Right lobe of liver (tissue), 6 donors: ENCODE results near the gene ANKRD45. TPM values are rescaled to one million over a fixed set of nuclear protein-coding genes. Genes with fewer than 3 reads are reported as not detected.
"Not testable (repeated sequence)": the region's sequence is repeated elsewhere in the genome, so short reads cannot be mapped to it uniquely, and the experiment has no call there.

Experiments
- ATAC-seq, 4 donors: fragments of 200-7000 bp; cut with Tn5 transposase; one replicate each; pipeline ENCODE4 v1.9.1; 2020; ENCODE audit warnings: mild to moderate bottlenecking in 4 of 4, moderate library complexity in 4 of 4
- DNase-seq, 3 donors: peaks; one replicate each; pipeline ENCODE4 v3.0.0-alpha.2; 2020
- H3K27ac ChIP-seq, 3 donors: fragments of 200-600 bp; one replicate each; pipeline ENCODE4 v1.8.0; 2022
- H3K27me3 ChIP-seq, 2 donors: fragments of 200-600 bp; one replicate each; pipeline ENCODE4 v1.8.0; 2022
- H3K36me3 ChIP-seq, 4 donors: fragments of 200-600 bp; sonication (generic) in 1 of 4; one replicate each; pipeline versions ENCODE4 v1.5.1 to v1.8.0; 2017 to 2022; ENCODE audit warnings: control low read depth in 1 of 4
- H3K4me1 ChIP-seq, 4 donors: fragments of 200-600 bp; sonication (generic) in 1 of 4; one replicate each; pipeline versions ENCODE4 v1.5.1 to v1.8.0; 2017 to 2022; ENCODE audit warnings: control low read depth in 1 of 4
- H3K4me3 ChIP-seq, 3 donors: fragments of 200-600 bp; one replicate each; pipeline ENCODE4 v1.8.0; 2022
- H3K9me3 ChIP-seq, 4 donors: fragments of 200-600 bp; sonication (generic) in 1 of 4; one replicate each; pipeline versions ENCODE4 v1.5.1 to v1.8.0; 2017 to 2022; ENCODE audit warnings: control low read depth in 1 of 4
- CTCF ChIP-seq, 4 donors: fragments of 200-600 bp in 3 of 4; fragments of 450-650 bp in 1 of 4; IDR thresholded peaks; one replicate each; pipeline versions ENCODE4 v1.5.1 to v1.8.0; 2016 to 2022; ENCODE audit warnings: antibody characterized with exemption in 4 of 4, mild to moderate bottlenecking in 2 of 4
- POLR2A ChIP-seq: fragments of 450-650 bp; IDR thresholded peaks from one replicate; pipeline ENCODE4 v1.6.1; 2017; ENCODE audit warnings: antibody characterized with exemption, mild to moderate bottlenecking
- WGBS: methylation state at CpG from one replicate; pipeline ENCODE4 v1.1.6; 2018; ENCODE audit warnings: low coverage, low lambda C conversion rate; ENCODE audit not compliant: insufficient coverage; ENCODE audit errors: missing lambda C conversion rate; 5-methylcytosine and 5-hydroxymethylcytosine counted together
- intact Hi-C, 2 donors: fragments of 100-400 bp; cut with DNase I; formaldehyde crosslinking; loops; one replicate each; pipeline versions ENCODE4 v1.11.2 to v1.14.1; 2022
- total RNA-seq, 6 experiments: library from RNA; depleted of rRNA in 2 of 6; stranded (reverse); fragments of >200 nt in 2 of 6; fragmentation: NEBNext Ultra II Directional in 3 of 6; extraction: Animal tissue kit (Norgen Biotek cat#: 25700) in 3 of 6; gene quantifications; one replicate each; pipeline versions ENCODE4 v1.1.0 to v1.2.4, GENCODE V29; 2016 to 2023
- donor health status: DM: no; HTN: yes; CAD: no.
- donor health status: DM: no; HTN: no; CAD: no.
- donor health status: DM: no; HTN: no; CAD: no.
- donor health status: DM: no; HTN: yes; CAD: no.
- donor health status: DM: no; HTN: yes; CAD: no.

Gene ANKRD45
- total RNA-seq, 6 experiments from 2014 or later = 0.15 TPM; not detected in 5

GRCh38 chr1:173601588-173601987 lies 68.1 kb downstream of the ANKRD45 start:
- Histone ChIP-seq H3K4me3 (no peak overlapping the region), H3K4me1 (no peaks in the 10 kb centered on the region), H3K36me3 (no peaks in the 10 kb centered on the region), H3K27me3 (no peaks in the 10 kb centered on the region), H3K27ac (no peak overlapping the region), H3K9me3 (no peaks in the 10 kb centered on the region)
- DNase-seq (no peak), ATAC-seq (peak in 1 of 4 donors; percentile 18)
- WGBS = 76% methylated on average over 2 of the region's 2 CpGs
- intact Hi-C loops = no loop called here
- TF ChIP-seq CTCF (IDR thresholded peaks at IDR 0.05) (no peak), POLR2A (no peak)

- Histone ChIP-seq H3K36me3 (no peaks in the 10 kb centered on the region), H3K4me3 (no peak overlapping the region), H3K4me1 (no peaks in the 10 kb centered on the region), H3K9me3 (no peaks in the 10 kb centered on the region), H3K27ac (no peak overlapping the region), H3K27me3 (no peaks in the 10 kb centered on the region)
- intact Hi-C loops = no loop called here
- ATAC-seq (no peak), DNase-seq (no peak)
- WGBS = 86% methylated on average over 3 of the region's 3 CpGs
- TF ChIP-seq POLR2A = no peak
These were observed 73.4 kb downstream of the ANKRD45 start for GRCh38 chr1:173596097-173596825.

GRCh38 chr1:173591138-173591537 lies 78.5 kb downstream of the ANKRD45 start:
- H3K27me3 ChIP-seq, H3K4me1 ChIP-seq, ATAC-seq, H3K9me3 ChIP-seq, intact Hi-C loops, H3K36me3 ChIP-seq, H3K27ac ChIP-seq, H3K4me3 ChIP-seq, DNase-seq: not testable (repeated sequence)
- WGBS = 68% methylated on average over 5 of the region's 5 CpGs

- Histone ChIP-seq H3K9me3 (no peaks in the 10 kb centered on the region), H3K36me3 (no peaks in the 10 kb centered on the region), H3K27me3 (no peaks in the 10 kb centered on the region), H3K4me3 (no peak overlapping the region), H3K27ac (no peak overlapping the region), H3K4me1 (no peaks in the 10 kb centered on the region)
- 65% methylated on average over 1 of the region's 1 CpG for WGBS
- intact Hi-C loops = no loop called here
- TF ChIP-seq POLR2A (no peak), CTCF (IDR thresholded peaks at IDR 0.05) (no peak)
- no peak for DNase-seq
- no peak for ATAC-seq
These were observed 79.1 kb downstream of the ANKRD45 start for GRCh38 chr1:173590557-173590956.

- H3K27ac ChIP-seq = no peak overlapping the region
These were observed 88.1 kb downstream of the ANKRD45 start for GRCh38 chr1:173581383-173582079.

More at GRCh38 chr1:173581383-173582079, 88.1 kb downstream of the ANKRD45 start:
- intact Hi-C loops = no loop called here
- Histone ChIP-seq H3K9me3 (no peaks in the 10 kb centered on the region), H3K36me3 (no peaks in the 10 kb centered on the region), H3K4me1 (no peaks in the 10 kb centered on the region), H3K4me3 (no peak overlapping the region), H3K27me3 (no peaks in the 10 kb centered on the region)
- 24% methylated on average over 1 of the region's 1 CpG for WGBS
- DNase-seq (no peak), ATAC-seq (no peak)
- TF ChIP-seq CTCF (IDR thresholded peaks at IDR 0.05) = no peak
- TF ChIP-seq POLR2A = no peak
